Stimulated activated CD4-positive, alpha-beta T cell treated with anti-CD3 and anti-CD28 coated beads, Interleukin-4, amount 100 ng/mL, for 48 hours (primary cell): ENCODE data around the gene SGIP1.
A peak's percentile ranks its signal among the peaks of the same experiment; 100 is the strongest.

Experiments
- DNase-seq, 2 donors: peaks; one replicate each; pipeline ENCODE4 v3.0.0-alpha.2; 2020; ENCODE audit warnings: low read depth in 2 of 2

Gene SGIP1

GRCh38 chr1:66523562-66523961 lies 10.4 kb upstream of the SGIP1 start:
- DNase-seq, result no peak

DNA sequence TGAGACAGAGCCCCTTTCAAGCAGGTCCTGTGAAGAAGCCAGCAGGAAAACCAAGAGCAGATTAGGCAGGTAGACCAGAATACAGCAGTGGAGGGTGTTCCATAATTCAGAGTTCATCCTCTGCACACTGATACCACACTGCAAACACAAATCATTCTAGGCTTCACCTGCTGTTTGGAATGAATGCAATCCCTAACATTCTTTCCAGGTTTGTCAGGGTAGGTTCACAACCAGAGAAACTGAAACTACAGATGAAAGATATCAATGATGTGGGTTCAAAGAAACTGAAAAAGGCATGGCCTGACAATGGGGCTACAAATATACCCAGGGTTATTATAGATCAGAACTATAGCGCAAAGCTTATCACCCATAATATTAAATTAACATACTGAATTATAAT lies 8.9 kb upstream of the SGIP1 start:
- DNase-seq, result no peak

DNA sequence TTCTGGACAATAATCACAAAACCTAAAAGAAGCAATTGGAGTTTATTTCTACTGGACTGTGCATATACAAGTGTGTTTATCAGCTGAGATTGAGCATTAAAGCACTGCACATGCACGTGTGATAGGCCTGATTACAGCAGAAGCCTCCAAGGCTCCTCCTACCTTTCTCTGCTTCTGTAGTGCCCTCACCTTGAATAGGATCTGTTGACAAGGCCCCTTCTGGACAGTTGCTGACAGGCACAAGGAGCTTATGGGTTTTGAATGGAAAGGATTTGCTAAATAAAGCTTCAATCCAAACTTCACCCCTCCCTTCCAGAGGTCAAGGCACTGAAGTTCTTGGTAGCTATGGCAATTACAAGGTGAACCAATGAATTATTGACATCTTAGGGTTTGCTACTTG lies 7.9 kb upstream of the SGIP1 start:
- DNase-seq, result no peak

GRCh38 chr1:66526991-66527390 lies 7.0 kb upstream of the SGIP1 start:
- no peak for DNase-seq

- DNase-seq, result no peak
Measured at GRCh38 chr1:66527686-66528085, 6.3 kb upstream of the SGIP1 start.

DNA sequence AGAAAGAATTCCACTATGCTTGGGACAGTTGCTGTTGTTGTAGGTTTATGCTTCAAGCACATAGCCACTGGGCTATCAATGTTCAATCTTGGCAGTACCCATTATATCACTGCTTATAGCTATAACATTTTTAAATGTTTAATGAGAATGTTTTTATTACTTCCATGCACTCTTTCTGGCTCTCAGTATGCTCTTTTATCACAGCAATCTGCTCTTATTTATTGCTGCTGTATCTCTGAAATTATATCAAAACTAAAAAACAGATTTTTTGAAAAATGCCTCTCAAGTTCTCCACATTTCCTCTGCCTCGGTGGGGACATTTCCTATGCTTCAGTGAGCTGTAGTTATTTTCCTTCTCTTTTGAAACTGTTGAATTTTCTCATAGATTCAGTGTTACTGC lies 5.4 kb upstream of the SGIP1 start:
- no peak for DNase-seq

GRCh38 chr1:66532214-66532613 lies 1.7 kb upstream of the SGIP1 start:
- no peak for DNase-seq

- DNase-seq, result peak in 1 of 2 donors; percentile 15
Measured at GRCh38 chr1:66532798-66533783, 862 bp upstream of the SGIP1 start.

- DNase-seq, result no peak
Measured at GRCh38 chr1:66535061-66535460, 1.1 kb downstream of the SGIP1 start.

DNA sequence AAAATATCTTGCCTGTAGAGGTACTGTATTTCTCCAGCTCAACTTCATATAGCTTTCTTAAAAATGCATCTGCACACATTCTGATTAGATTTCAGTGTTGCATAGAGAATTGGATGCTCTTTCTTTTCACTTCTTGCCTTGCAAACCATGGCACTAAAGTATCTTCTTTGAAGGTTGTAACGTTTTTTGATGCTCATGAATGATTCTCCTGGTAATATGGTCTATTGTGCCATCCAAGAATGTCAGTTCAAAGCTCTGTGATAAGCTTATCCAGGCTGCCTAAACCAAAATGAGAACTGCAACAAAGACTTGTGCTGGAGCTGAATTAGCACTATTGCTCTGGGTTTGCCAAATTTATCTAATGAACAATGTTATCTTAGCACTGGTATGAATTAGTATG lies 1.9 kb downstream of the SGIP1 start:
- DNase-seq, result no peak

- no peak for DNase-seq
Measured at GRCh38 chr1:66537718-66538117, 3.8 kb downstream of the SGIP1 start.

DNA sequence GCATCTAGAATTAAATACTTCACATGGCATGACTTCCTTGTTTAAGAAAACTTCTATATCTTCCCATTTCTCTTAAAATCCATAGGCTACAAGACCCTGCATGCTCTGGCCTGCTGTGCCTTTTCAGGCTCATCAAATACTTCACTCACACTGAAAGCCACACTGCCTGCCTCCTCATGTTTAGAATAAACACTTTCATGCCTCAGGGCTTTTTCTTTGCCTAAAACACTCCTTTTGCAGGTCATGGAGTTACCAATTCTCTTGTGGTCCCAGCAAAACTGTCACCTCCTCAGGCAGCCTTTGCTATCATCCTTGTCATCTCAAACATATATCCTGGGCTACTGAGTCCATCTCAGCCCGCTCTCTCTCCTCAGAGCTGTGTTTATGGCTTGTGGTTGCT lies 5.5 kb downstream of the SGIP1 start:
- DNase-seq, result no peak

GRCh38 chr1:66540434-66541032 lies 6.6 kb downstream of the SGIP1 start:
- DNase-seq, result no peak

DNA sequence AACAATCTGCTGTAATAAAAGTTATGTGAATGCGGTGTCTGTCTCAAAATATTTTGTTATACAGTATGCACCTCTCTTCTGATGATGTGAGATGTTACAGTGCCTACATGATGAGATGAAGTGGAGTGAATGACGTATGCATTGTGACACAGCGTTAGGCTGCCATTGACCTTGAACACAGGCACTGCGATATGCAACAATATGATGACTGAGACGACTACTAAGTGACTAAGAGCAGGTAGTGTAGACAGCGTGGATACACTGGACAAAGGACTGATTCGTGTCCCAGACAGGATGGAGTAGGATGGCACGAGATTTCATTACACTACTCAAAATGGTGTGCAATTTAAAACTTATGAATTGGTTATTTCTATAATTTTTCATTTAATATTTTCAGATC lies 8.4 kb downstream of the SGIP1 start:
- DNase-seq, result no peak

GRCh38 chr1:66542811-66543767 lies 9.1 kb downstream of the SGIP1 start:
- no peak for DNase-seq

GRCh38 chr1:66546047-66546810 lies 12.3 kb downstream of the SGIP1 start:
- DNase-seq, result no peak

GRCh38 chr1:66549017-66549416 lies 15.1 kb downstream of the SGIP1 start:
- DNase-seq, result no peak

GRCh38 chr1:66550243-66550642 lies 16.3 kb downstream of the SGIP1 start:
- DNase-seq, result no peak

DNA sequence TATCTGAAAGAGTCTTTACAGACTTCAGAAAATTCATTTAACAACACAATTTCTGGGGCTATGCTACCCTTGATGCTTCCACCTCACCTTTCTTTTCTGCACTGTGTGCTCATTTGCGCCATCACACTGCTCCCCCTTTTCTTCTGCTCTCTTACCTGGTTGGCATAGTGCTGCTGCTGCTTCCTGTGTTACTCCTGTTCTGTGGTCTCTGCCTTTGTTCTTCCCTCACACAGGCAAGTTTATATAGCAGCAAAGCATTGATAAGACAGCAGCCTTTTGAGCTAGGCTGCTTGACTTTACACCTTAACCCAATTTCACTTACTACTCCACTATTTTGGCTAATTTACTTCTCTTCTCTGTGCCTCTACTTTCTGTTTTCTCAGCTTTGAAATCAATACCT lies 18.3 kb downstream of the SGIP1 start:
- DNase-seq, result no peak

GRCh38 chr1:66552829-66553228 lies 18.9 kb downstream of the SGIP1 start:
- DNase-seq, result no peak

GRCh38 chr1:66553846-66554245 lies 19.9 kb downstream of the SGIP1 start:
- no peak for DNase-seq
